ENCODE results near the gene MFSD6.
"Not testable (repeated sequence)": the region's sequence is repeated elsewhere in the genome, so short reads cannot be mapped to it uniquely, and the experiment has no call there.

Gene MFSD6
- 59.8 to 110 (median 86.2) reads per million in 9 experiments for total RNA-seq

- Mint-ChIP-seq H3K4me3 (peak within 1 kb of the TSS; percentile 80 to 86), H3K27ac (peak within 1 kb of the TSS; percentile 92 to 97), H3K4me1 (ENCODE audit: low read depth in 2 of 2) (peaks cover 12 to 36% of the 10 kb centered on the region in 2 donors), H3K27me3 (no peaks in the 10 kb centered on the region), H3K9me3 (no peaks in the 10 kb centered on the region), H3K36me3 (ENCODE audit: insufficient read depth) (peaks cover 29% of the 10 kb centered on the region)
- peak; percentile 68 to 79 (median 68) for DNase-seq
- peak; percentile 46 for ATAC-seq (replicated peaks)
Observed at GRCh38 chr2:190407662-190408537, at the start of gene MFSD6. TSS of gene MFSD6 (plus strand) at chr2:190408355. CDS start at chr2:190436030, 27,675 bp downstream.

- not testable (repeated sequence) for H3K4me1 Mint-ChIP-seq (ENCODE audit: low read depth in 2 of 2); H3K36me3 Mint-ChIP-seq (ENCODE audit: insufficient read depth); H3K27me3 Mint-ChIP-seq; H3K9me3 Mint-ChIP-seq; DNase-seq; ATAC-seq (replicated peaks)
- H3K4me3 Mint-ChIP-seq, result peak overlapping the region; percentile 92 to 95
- H3K27ac Mint-ChIP-seq, result peak overlapping the region; percentile 96 to 97
Observed at GRCh38 chr2:190358655-190359448, 49.3 kb upstream of the MFSD6 start.

GRCh38 chr2:190360561-190360960 is 47.6 kb upstream of the MFSD6 start:
- Mint-ChIP-seq H3K27ac (peak overlapping the region; percentile 96 to 97), H3K36me3 (ENCODE audit: insufficient read depth) (no peaks in the 10 kb centered on the region)

GRCh38 chr2:190360965-190361364 is 47.2 kb upstream of the MFSD6 start:
- Mint-ChIP-seq H3K9me3 (no peaks in the 10 kb centered on the region), H3K4me3 (peak overlapping the region; percentile 92 to 95), H3K4me1 (ENCODE audit: low read depth in 2 of 2) (peaks cover 9 to 10% of the 10 kb centered on the region in 2 donors), H3K36me3 (ENCODE audit: insufficient read depth) (no peaks in the 10 kb centered on the region), H3K27ac (no peak overlapping the region), H3K27me3 (no peaks in the 10 kb centered on the region)
- DNase-seq (no peak), ATAC-seq (replicated peaks) (no peak)

More at GRCh38 chr2:190360561-190360960, 47.6 kb upstream of the MFSD6 start:
- DNase-seq (no peak), ATAC-seq (replicated peaks) (no peak)
- Mint-ChIP-seq H3K27me3 (no peaks in the 10 kb centered on the region), H3K4me3 (peak overlapping the region; percentile 92 to 95), H3K4me1 (ENCODE audit: low read depth in 2 of 2) (peaks cover 9 to 10% of the 10 kb centered on the region in 2 donors), H3K9me3 (no peaks in the 10 kb centered on the region)

GRCh38 chr2:190361572-190361971 is 46.6 kb upstream of the MFSD6 start:
- Mint-ChIP-seq H3K4me1 (ENCODE audit: low read depth in 2 of 2) (peaks cover 9 to 10% of the 10 kb centered on the region in 2 donors), H3K9me3 (no peaks in the 10 kb centered on the region), H3K36me3 (ENCODE audit: insufficient read depth) (no peaks in the 10 kb centered on the region), H3K27me3 (no peaks in the 10 kb centered on the region), H3K27ac (no peak overlapping the region), H3K4me3 (no peak overlapping the region)
- DNase-seq, result no peak
- ATAC-seq (replicated peaks), result no peak

- no peak for DNase-seq
- H3K9me3 Mint-ChIP-seq, result no peaks in the 10 kb centered on the region
- H3K27ac Mint-ChIP-seq, result no peak overlapping the region
- peaks cover 9 to 10% of the 10 kb centered on the region in 2 donors for H3K4me1 Mint-ChIP-seq (ENCODE audit: low read depth in 2 of 2)
- H3K4me3 Mint-ChIP-seq, result no peak overlapping the region
- H3K36me3 Mint-ChIP-seq (ENCODE audit: insufficient read depth), result no peaks in the 10 kb centered on the region
- H3K27me3 Mint-ChIP-seq, result no peaks in the 10 kb centered on the region
- no peak for ATAC-seq (replicated peaks)
Observed at GRCh38 chr2:190362894-190363293, 45.3 kb upstream of the MFSD6 start.

GRCh38 chr2:190365499-190366204 is 42.5 kb upstream of the MFSD6 start:
- Mint-ChIP-seq H3K9me3 (no peaks in the 10 kb centered on the region), H3K4me3 (no peak overlapping the region), H3K4me1 (ENCODE audit: low read depth in 2 of 2) (peaks cover 0 to 2% of the 10 kb centered on the region in 2 donors), H3K27me3 (no peaks in the 10 kb centered on the region), H3K36me3 (ENCODE audit: insufficient read depth) (peaks cover 8% of the 10 kb centered on the region), H3K27ac (no peak overlapping the region)
- ATAC-seq (replicated peaks) (no peak), DNase-seq (no peak)

- peaks cover 0 to 2% of the 10 kb centered on the region in 2 donors for H3K4me1 Mint-ChIP-seq (ENCODE audit: low read depth in 2 of 2)
- H3K4me3 Mint-ChIP-seq, result no peak overlapping the region
- DNase-seq (no peak), ATAC-seq (replicated peaks) (no peak)
- H3K27me3 Mint-ChIP-seq, result no peaks in the 10 kb centered on the region
- H3K9me3 Mint-ChIP-seq, result no peaks in the 10 kb centered on the region
- no peak overlapping the region for H3K27ac Mint-ChIP-seq
- peaks cover 11% of the 10 kb centered on the region for H3K36me3 Mint-ChIP-seq (ENCODE audit: insufficient read depth)
Observed at GRCh38 chr2:190366248-190366753, 41.9 kb upstream of the MFSD6 start.

GRCh38 chr2:190367091-190367490 is 41.1 kb upstream of the MFSD6 start:
- Mint-ChIP-seq H3K4me3 (no peak overlapping the region), H3K4me1 (ENCODE audit: low read depth in 2 of 2) (peaks cover 0 to 2% of the 10 kb centered on the region in 2 donors), H3K9me3 (no peaks in the 10 kb centered on the region), H3K27ac (no peak overlapping the region), H3K27me3 (no peaks in the 10 kb centered on the region), H3K36me3 (ENCODE audit: insufficient read depth) (peaks cover 15% of the 10 kb centered on the region)
- DNase-seq (no peak), ATAC-seq (replicated peaks) (no peak)

GRCh38 chr2:190369635-190370034 is 38.5 kb upstream of the MFSD6 start:
- H3K4me1 Mint-ChIP-seq (ENCODE audit: low read depth in 2 of 2), result peaks cover 0 to 5% of the 10 kb centered on the region in 2 donors
- H3K27ac Mint-ChIP-seq, result peak overlapping the region; percentile 10 to 56
- DNase-seq, result no peak
- no peak overlapping the region for H3K4me3 Mint-ChIP-seq
- peaks cover 18% of the 10 kb centered on the region for H3K36me3 Mint-ChIP-seq (ENCODE audit: insufficient read depth)
- ATAC-seq (replicated peaks), result no peak
- H3K27me3 Mint-ChIP-seq, result no peaks in the 10 kb centered on the region
- H3K9me3 Mint-ChIP-seq, result no peaks in the 10 kb centered on the region

- Mint-ChIP-seq H3K4me3 (no peak overlapping the region), H3K9me3 (no peaks in the 10 kb centered on the region), H3K27ac (no peak overlapping the region), H3K36me3 (ENCODE audit: insufficient read depth) (peaks cover 8% of the 10 kb centered on the region), H3K27me3 (peaks cover 0 to 10% of the 10 kb centered on the region in 2 donors), H3K4me1 (ENCODE audit: low read depth in 2 of 2) (peaks cover 0 to 3% of the 10 kb centered on the region in 2 donors)
- DNase-seq (no peak), ATAC-seq (replicated peaks) (no peak)
Observed at GRCh38 chr2:190376083-190376482, 32.1 kb upstream of the MFSD6 start.

- DNase-seq (no peak), ATAC-seq (replicated peaks) (no peak)
- H3K4me1 Mint-ChIP-seq (ENCODE audit: low read depth in 2 of 2), result peaks cover 0 to 3% of the 10 kb centered on the region in 2 donors
- H3K4me3 Mint-ChIP-seq, result no peak overlapping the region
- H3K27ac Mint-ChIP-seq, result no peak overlapping the region
- peaks cover 5% of the 10 kb centered on the region for H3K36me3 Mint-ChIP-seq (ENCODE audit: insufficient read depth)
- H3K9me3 Mint-ChIP-seq, result no peaks in the 10 kb centered on the region
- peaks cover 0 to 10% of the 10 kb centered on the region in 2 donors for H3K27me3 Mint-ChIP-seq
Observed at GRCh38 chr2:190376591-190377245, 31.4 kb upstream of the MFSD6 start.
